HepG2 (cell line): Measurements from ENCODE around the gene IRF2. TPM values are rescaled to one million over a fixed set of nuclear protein-coding genes. Genes with fewer than 3 reads are reported as not detected.

Source experiments
- MED8 ChIP-seq: sonication (generic); formaldehyde crosslinking; IDR thresholded peaks from 2 replicates; pipeline ENCODE4 v1.8.1; 2023; ENCODE audit warnings: mild to moderate bottlenecking, missing genetic modification reagents; ENCODE audit not compliant: insufficient replicate concordance
- MZF1 ChIP-seq: sonication (generic); formaldehyde crosslinking; IDR thresholded peaks from 2 replicates; pipeline ENCODE4 v1.8.1; 2023; ENCODE audit warnings: mild to moderate bottlenecking, missing genetic modification reagents, borderline replicate concordance
- NPAS2 ChIP-seq: sonication (generic); formaldehyde crosslinking; IDR thresholded peaks from 2 replicates; pipeline ENCODE4 v1.8.0; 2022; ENCODE audit warnings: mild to moderate bottlenecking, missing genetic modification reagents, borderline replicate concordance
- RFXAP ChIP-seq: sonication (generic); formaldehyde crosslinking; IDR thresholded peaks from 2 replicates; pipeline ENCODE4 v1.4.0; 2020; ENCODE audit warnings: missing genetic modification reagents, borderline replicate concordance
- SNRNP70 ChIP-seq: fragments of 200-400 bp; formaldehyde crosslinking; IDR thresholded peaks from 2 replicates; pipeline ENCODE4 v1.6.1; 2017; ENCODE audit warnings: mild to moderate bottlenecking, low read depth, low read length, moderate library complexity
- TSC22D2 ChIP-seq: sonication (generic); formaldehyde crosslinking; IDR thresholded peaks from 2 replicates; pipeline ENCODE4 v1.5.1; 2020; ENCODE audit warnings: missing genetic modification reagents, mild to moderate bottlenecking, borderline replicate concordance
- ZNF232 ChIP-seq: sonication (generic); formaldehyde crosslinking; IDR thresholded peaks from 2 replicates; pipeline ENCODE4 v1.4.0; 2020; ENCODE audit warnings: missing genetic modification reagents, borderline replicate concordance
- ZNF761 ChIP-seq: sonication (generic); formaldehyde crosslinking; conservative IDR thresholded peaks from 2 replicates; pipeline ENCODE4 v1.4.0; 2020; ENCODE audit warnings: mild to moderate bottlenecking, missing genetic modification reagents
- polyA plus RNA-seq, 8 experiments: library from polyadenylated mRNA; depleted of rRNA in 3 of 8; stranded (reverse) in 7 of 8; unstranded in 1 of 8; fragments of >200 nt; fragmentation: Illumina TruSeq in 4 of 8; extraction: Trizol in 4 of 8; gene quantifications; 2 replicates each; pipeline versions ENCODE4 v1.2.1 to v1.2.3, GENCODE V29; 2011 to 2016; ENCODE audit warnings: low read depth in 4 of 8, missing spikeins in 1 of 8, mixed read lengths in 1 of 8; ENCODE audit not compliant: insufficient read depth in 1 of 8
- total RNA-seq, 5 experiments: library from RNA; depleted of rRNA; stranded (reverse); fragments of >200 nt; fragmentation: Illumina TruSeq; extraction: Trizol; gene quantifications; 2 replicates each; pipeline ENCODE4 v1.2.3, GENCODE V29; 2016; ENCODE audit warnings: low read depth in 1 of 5
- TF ChIP-seq, protein P1 (sequence below): sonication (generic); formaldehyde crosslinking; conservative IDR thresholded peaks from 2 replicates; pipeline ENCODE4 v1.8.0; 2022; ENCODE audit warnings: missing genetic modification reagents
- TF ChIP-seq, protein P2 (sequence below): sonication (generic); formaldehyde crosslinking; IDR thresholded peaks from 2 replicates; pipeline ENCODE4 v1.4.0; 2020; ENCODE audit warnings: missing genetic modification reagents
- TF ChIP-seq, protein P3 (sequence below): sonication (generic); formaldehyde crosslinking; IDR thresholded peaks from 2 replicates; pipeline ENCODE4 v1.4.0; 2020; ENCODE audit warnings: missing genetic modification reagents, borderline replicate concordance
- TF ChIP-seq, protein P4 (sequence below): sonication (generic); formaldehyde crosslinking; conservative IDR thresholded peaks from 2 replicates; pipeline ENCODE4 v1.4.0; 2020; ENCODE audit warnings: mild to moderate bottlenecking, missing genetic modification reagents, moderate library complexity
- TF ChIP-seq, protein P5 (sequence below): sonication (generic); formaldehyde crosslinking; IDR thresholded peaks from 2 replicates; pipeline ENCODE4 v1.4.0; 2020; ENCODE audit warnings: missing genetic modification reagents

IRF2 gene
- total and polyA plus RNA-seq, 2 of the 13 experiments (the other 11 are each of a cell fraction or from before 2014, with no cell fraction given), result 15.5 to 28.8 TPM

DNA sequence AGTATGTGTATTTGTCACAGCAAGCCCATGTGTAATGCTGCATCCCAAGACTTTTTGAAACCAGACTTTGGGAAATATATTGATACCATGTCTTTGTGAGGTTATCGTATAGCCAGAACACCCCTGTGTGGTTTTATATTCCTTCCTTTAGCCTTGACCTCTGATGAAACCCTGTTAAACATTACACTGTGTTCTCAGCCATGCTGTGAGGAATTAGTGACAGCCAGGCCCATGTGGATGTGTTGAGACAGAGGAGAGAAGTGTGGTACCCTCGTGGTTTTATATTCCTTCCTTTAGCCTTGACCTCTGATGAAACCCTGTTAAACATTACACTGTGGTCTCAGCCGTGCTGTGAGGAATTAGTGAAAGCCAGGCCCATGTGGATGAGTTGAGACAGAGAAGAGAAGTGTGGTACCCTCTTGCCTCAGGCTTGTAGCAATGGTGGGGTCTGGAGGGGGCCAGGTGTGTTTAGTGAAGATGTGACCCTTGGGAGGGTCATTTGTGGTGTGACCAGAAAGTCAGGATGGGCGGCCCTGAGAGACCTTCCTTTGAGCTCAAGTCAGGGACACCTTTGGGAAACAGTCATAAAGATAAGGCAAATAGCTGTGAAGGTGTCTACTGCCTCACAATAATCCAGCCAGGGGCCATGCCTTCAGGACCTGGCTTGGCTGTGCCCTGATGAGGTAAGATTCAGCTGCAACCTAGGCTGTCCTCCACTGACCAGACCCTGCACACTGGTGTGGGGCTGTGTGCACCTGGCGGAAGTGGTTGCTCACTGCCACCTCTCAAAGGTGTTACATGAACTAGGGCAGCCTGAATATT is 110.0 kb downstream of the IRF2 start (continued):
- TF ChIP-seq SNRNP70, result no peak
- 0 out of 2 replicates have a peak, but pooled peaks have one; percentile 28 for TF ChIP-seq ZNF761 (CRISPR knock-in tag)
- no peak for TF ChIP-seq NPAS2
- TF ChIP-seq MED8, result peak; percentile 91
- TF ChIP-seq RFXAP, result no peak
- TF ChIP-seq MZF1 (CRISPR knock-in tag), result no peak
- TF ChIP-seq, protein P1, sequence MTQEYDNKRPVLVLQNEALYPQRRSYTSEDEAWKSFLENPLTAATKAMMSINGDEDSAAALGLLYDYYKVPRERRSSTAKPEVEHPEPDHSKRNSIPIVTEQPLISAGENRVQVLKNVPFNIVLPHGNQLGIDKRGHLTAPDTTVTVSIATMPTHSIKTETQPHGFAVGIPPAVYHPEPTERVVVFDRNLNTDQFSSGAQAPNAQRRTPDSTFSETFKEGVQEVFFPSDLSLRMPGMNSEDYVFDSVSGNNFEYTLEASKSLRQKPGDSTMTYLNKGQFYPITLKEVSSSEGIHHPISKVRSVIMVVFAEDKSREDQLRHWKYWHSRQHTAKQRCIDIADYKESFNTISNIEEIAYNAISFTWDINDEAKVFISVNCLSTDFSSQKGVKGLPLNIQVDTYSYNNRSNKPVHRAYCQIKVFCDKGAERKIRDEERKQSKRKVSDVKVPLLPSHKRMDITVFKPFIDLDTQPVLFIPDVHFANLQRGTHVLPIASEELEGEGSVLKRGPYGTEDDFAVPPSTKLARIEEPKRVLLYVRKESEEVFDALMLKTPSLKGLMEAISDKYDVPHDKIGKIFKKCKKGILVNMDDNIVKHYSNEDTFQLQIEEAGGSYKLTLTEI (CRISPR knock-in tag), result no peak
- no peak; the same call in 1 of the 2 replicates for TF ChIP-seq ZNF232 (CRISPR knock-in tag)
- TF ChIP-seq TSC22D2 (CRISPR knock-in tag), result no peak
- TF ChIP-seq, protein P2, sequence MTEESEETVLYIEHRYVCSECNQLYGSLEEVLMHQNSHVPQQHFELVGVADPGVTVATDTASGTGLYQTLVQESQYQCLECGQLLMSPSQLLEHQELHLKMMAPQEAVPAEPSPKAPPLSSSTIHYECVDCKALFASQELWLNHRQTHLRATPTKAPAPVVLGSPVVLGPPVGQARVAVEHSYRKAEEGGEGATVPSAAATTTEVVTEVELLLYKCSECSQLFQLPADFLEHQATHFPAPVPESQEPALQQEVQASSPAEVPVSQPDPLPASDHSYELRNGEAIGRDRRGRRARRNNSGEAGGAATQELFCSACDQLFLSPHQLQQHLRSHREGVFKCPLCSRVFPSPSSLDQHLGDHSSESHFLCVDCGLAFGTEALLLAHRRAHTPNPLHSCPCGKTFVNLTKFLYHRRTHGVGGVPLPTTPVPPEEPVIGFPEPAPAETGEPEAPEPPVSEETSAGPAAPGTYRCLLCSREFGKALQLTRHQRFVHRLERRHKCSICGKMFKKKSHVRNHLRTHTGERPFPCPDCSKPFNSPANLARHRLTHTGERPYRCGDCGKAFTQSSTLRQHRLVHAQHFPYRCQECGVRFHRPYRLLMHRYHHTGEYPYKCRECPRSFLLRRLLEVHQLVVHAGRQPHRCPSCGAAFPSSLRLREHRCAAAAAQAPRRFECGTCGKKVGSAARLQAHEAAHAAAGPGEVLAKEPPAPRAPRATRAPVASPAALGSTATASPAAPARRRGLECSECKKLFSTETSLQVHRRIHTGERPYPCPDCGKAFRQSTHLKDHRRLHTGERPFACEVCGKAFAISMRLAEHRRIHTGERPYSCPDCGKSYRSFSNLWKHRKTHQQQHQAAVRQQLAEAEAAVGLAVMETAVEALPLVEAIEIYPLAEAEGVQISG (CRISPR knock-in tag), result 0 out of 2 replicates have a peak, but pooled peaks have one; percentile 46
- TF ChIP-seq, protein P3, sequence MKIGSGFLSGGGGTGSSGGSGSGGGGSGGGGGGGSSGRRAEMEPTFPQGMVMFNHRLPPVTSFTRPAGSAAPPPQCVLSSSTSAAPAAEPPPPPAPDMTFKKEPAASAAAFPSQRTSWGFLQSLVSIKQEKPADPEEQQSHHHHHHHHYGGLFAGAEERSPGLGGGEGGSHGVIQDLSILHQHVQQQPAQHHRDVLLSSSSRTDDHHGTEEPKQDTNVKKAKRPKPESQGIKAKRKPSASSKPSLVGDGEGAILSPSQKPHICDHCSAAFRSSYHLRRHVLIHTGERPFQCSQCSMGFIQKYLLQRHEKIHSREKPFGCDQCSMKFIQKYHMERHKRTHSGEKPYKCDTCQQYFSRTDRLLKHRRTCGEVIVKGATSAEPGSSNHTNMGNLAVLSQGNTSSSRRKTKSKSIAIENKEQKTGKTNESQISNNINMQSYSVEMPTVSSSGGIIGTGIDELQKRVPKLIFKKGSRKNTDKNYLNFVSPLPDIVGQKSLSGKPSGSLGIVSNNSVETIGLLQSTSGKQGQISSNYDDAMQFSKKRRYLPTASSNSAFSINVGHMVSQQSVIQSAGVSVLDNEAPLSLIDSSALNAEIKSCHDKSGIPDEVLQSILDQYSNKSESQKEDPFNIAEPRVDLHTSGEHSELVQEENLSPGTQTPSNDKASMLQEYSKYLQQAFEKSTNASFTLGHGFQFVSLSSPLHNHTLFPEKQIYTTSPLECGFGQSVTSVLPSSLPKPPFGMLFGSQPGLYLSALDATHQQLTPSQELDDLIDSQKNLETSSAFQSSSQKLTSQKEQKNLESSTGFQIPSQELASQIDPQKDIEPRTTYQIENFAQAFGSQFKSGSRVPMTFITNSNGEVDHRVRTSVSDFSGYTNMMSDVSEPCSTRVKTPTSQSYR (CRISPR knock-in tag), result no peak
- TF ChIP-seq, protein P4, sequence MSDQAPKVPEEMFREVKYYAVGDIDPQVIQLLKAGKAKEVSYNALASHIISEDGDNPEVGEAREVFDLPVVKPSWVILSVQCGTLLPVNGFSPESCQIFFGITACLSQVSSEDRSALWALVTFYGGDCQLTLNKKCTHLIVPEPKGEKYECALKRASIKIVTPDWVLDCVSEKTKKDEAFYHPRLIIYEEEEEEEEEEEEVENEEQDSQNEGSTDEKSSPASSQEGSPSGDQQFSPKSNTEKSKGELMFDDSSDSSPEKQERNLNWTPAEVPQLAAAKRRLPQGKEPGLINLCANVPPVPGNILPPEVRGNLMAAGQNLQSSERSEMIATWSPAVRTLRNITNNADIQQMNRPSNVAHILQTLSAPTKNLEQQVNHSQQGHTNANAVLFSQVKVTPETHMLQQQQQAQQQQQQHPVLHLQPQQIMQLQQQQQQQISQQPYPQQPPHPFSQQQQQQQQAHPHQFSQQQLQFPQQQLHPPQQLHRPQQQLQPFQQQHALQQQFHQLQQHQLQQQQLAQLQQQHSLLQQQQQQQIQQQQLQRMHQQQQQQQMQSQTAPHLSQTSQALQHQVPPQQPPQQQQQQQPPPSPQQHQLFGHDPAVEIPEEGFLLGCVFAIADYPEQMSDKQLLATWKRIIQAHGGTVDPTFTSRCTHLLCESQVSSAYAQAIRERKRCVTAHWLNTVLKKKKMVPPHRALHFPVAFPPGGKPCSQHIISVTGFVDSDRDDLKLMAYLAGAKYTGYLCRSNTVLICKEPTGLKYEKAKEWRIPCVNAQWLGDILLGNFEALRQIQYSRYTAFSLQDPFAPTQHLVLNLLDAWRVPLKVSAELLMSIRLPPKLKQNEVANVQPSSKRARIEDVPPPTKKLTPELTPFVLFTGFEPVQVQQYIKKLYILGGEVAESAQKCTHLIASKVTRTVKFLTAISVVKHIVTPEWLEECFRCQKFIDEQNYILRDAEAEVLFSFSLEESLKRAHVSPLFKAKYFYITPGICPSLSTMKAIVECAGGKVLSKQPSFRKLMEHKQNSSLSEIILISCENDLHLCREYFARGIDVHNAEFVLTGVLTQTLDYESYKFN (CRISPR knock-in tag), result peak; percentile 97
- TF ChIP-seq, protein P5, sequence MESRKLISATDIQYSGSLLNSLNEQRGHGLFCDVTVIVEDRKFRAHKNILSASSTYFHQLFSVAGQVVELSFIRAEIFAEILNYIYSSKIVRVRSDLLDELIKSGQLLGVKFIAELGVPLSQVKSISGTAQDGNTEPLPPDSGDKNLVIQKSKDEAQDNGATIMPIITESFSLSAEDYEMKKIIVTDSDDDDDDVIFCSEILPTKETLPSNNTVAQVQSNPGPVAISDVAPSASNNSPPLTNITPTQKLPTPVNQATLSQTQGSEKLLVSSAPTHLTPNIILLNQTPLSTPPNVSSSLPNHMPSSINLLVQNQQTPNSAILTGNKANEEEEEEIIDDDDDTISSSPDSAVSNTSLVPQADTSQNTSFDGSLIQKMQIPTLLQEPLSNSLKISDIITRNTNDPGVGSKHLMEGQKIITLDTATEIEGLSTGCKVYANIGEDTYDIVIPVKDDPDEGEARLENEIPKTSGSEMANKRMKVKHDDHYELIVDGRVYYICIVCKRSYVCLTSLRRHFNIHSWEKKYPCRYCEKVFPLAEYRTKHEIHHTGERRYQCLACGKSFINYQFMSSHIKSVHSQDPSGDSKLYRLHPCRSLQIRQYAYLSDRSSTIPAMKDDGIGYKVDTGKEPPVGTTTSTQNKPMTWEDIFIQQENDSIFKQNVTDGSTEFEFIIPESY, result peak; percentile 7
